ENCODE results near the gene MYOD1.

The MYOD1 gene

DNA sequence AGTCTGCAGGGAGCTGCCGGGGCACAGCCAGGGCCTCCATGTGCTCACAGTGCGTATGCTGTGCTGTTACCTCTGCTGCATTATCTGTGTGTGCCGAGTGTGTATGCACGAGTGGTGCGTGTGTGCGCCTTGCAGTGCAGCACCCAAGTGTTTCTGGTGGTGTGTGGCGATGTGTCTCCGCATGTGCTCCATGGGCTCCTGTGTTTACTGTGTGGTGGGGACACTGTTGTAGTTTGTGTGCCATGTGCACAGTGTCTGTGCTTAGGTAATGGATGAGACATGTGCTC is 46.6 kb downstream of the MYOD1 start:
- Histone ChIP-seq H3K9me3 (ENCODE audit: low read depth, low read length) (no peaks in the 10 kb centered on the region), H3K27ac (no peak overlapping the region), H3K4me3 (no peak overlapping the region), H3K9ac (ENCODE audit: insufficient read length) (no peak overlapping the region), H3K36me3 (ENCODE audit: insufficient read depth, low read length) (no peaks in the 10 kb centered on the region)
- DNase-seq (ENCODE audit: low read depth, low spot score) = no peak
- TF ChIP-seq EZH2 (IDR thresholded peaks at IDR 0.05) = no peak
- TF ChIP-seq FOXP2 (optimal IDR thresholded peaks at IDR 0.05; ENCODE audit: control extremely low read depth, extremely low read length, insufficient read depth) = no peak
- no peak for TF ChIP-seq POLR2AphosphoS5 (IDR thresholded peaks at IDR 0.05; ENCODE audit: borderline replicate concordance, low read depth, low read length)

- no peak for DNase-seq (ENCODE audit: low read depth, low spot score)
- H3K9ac ChIP-seq (ENCODE audit: insufficient read length) = no peak overlapping the region
- no peaks in the 10 kb centered on the region for H3K36me3 ChIP-seq (ENCODE audit: insufficient read depth, low read length)
- no peak overlapping the region for H3K4me3 ChIP-seq
- no peaks in the 10 kb centered on the region for H3K9me3 ChIP-seq (ENCODE audit: low read depth, low read length)
- no peak overlapping the region for H3K27ac ChIP-seq
- no peak for TF ChIP-seq EZH2 (IDR thresholded peaks at IDR 0.05)
These were observed 47.2 kb downstream of the MYOD1 start for GRCh38 chr11:17766590-17766989.

DNA sequence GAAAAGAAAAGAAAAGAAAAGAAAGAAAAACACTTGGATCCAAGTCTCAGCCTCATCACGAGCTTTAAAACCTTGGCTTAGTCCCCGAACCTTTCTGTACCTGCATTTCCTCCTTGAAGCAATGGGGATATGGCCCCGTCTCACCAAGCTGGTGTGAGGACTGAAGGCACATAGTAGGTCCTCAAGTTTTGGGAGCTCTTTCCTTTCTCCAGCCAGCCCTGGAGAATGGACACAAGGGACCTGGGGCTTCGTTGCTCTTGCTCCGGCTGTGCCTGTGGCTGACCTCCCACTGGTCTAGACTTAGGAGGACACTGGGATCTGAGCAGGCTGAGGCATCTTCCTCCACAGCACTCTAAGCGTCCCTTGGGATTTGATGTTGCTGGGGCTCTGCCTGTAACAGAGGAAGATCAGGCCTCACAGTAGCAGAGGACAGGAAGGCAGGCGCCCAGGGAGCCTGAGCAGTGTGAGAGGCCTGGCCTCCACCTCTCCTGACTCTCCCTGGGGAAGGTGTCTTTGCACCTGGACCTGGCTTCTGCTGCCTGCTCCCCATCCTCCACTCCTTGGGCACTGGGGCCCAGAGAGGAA is 48.0 kb downstream of the MYOD1 start:
- no peak for DNase-seq (ENCODE audit: low read depth, low spot score)
- Histone ChIP-seq H3K27ac (no peak overlapping the region), H3K9me3 (ENCODE audit: low read depth, low read length) (no peaks in the 10 kb centered on the region), H3K9ac (ENCODE audit: insufficient read length) (no peak overlapping the region), H3K4me3 (no peak overlapping the region), H3K36me3 (ENCODE audit: insufficient read depth, low read length) (no peaks in the 10 kb centered on the region)
- no peak for TF ChIP-seq FOXP2 (optimal IDR thresholded peaks at IDR 0.05; ENCODE audit: control extremely low read depth, extremely low read length, insufficient read depth)
- no peak for TF ChIP-seq EZH2 (IDR thresholded peaks at IDR 0.05)
- TF ChIP-seq POLR2AphosphoS5 (IDR thresholded peaks at IDR 0.05; ENCODE audit: borderline replicate concordance, low read depth, low read length) = no peak

DNA sequence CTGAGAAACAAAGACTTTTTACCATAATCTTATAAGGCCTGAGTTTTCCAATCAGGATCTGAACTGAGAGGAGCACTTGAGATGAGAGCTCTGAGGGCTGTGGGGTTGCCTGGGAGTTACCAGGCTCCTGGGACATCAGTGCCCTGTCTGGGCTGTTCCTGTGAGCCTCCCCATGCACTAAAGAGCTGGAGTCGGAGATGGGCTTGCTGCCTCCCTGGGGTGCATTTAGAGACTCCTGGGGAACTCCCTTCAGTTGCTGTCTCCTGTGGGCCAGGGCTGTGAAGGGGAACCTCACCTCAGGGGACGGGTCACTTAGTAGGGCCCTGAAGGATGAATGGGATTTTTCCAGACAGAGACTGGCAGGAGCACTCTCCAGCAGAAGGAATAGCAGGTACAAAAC is 48.5 kb downstream of the MYOD1 start:
- Histone ChIP-seq H3K9me3 (ENCODE audit: low read depth, low read length) (no peaks in the 10 kb centered on the region), H3K4me3 (no peak overlapping the region), H3K27ac (no peak overlapping the region), H3K36me3 (ENCODE audit: insufficient read depth, low read length) (no peaks in the 10 kb centered on the region), H3K9ac (ENCODE audit: insufficient read length) (no peak overlapping the region)
- DNase-seq (ENCODE audit: low read depth, low spot score) = no peak
- no peak for TF ChIP-seq POLR2AphosphoS5 (IDR thresholded peaks at IDR 0.05; ENCODE audit: borderline replicate concordance, low read depth, low read length)
- no peak for TF ChIP-seq FOXP2 (optimal IDR thresholded peaks at IDR 0.05; ENCODE audit: control extremely low read depth, extremely low read length, insufficient read depth)
- no peak for TF ChIP-seq EZH2 (IDR thresholded peaks at IDR 0.05)

DNA sequence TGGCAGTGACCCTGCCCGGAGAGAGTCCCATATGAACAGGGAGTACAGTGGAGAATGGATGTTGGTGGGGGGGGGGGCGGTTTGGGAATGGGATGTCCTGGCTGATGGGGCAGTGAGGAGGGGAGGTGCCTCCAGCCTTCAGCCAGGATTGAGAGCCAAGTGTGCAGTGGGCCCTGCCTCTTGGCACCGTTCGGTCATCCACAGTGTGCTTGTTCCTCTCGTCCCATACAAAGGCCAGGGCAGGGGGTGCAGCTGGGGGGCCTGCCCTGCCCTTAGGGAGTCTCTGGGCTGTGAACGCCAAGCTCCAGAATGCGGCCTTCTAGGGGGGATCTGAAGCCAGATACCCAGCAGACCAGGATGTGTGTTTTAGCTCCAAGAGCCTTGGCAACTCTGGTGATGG is 49.2 kb downstream of the MYOD1 start:
- Histone ChIP-seq H3K9me3 (ENCODE audit: low read depth, low read length) (no peaks in the 10 kb centered on the region), H3K4me3 (no peak overlapping the region), H3K9ac (ENCODE audit: insufficient read length) (no peak overlapping the region), H3K27ac (no peak overlapping the region), H3K36me3 (ENCODE audit: insufficient read depth, low read length) (no peaks in the 10 kb centered on the region)
- TF ChIP-seq EZH2 (IDR thresholded peaks at IDR 0.05) = no peak
- no peak for TF ChIP-seq POLR2AphosphoS5 (IDR thresholded peaks at IDR 0.05; ENCODE audit: borderline replicate concordance, low read depth, low read length)
- TF ChIP-seq FOXP2 (optimal IDR thresholded peaks at IDR 0.05; ENCODE audit: control extremely low read depth, extremely low read length, insufficient read depth) = no peak
- DNase-seq (ENCODE audit: low read depth, low spot score) = no peak

DNA sequence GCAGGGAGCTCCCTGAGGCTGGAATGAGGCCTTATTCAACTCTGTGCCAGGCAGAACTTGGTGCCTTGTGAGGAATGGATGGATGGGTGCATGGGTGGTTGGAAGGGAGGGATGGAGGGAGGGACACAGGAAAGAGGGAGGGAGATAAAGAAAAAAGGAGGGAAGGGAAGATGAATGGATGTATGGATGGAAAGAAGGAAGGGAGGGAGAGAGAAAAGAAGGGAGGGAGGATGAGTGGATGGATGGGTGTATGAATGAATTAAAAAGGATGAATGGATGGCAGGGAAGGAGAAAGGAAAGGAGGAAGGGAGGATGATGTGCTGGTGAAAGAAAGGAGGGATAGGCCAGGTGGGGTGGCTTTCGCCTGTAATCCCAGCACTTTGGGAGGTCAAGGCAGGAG is 49.8 kb downstream of the MYOD1 start:
- no peak overlapping the region for H3K4me3 ChIP-seq
- no peak for TF ChIP-seq FOXP2 (optimal IDR thresholded peaks at IDR 0.05; ENCODE audit: control extremely low read depth, extremely low read length, insufficient read depth)
- TF ChIP-seq EZH2 (IDR thresholded peaks at IDR 0.05) = no peak
- no peak for TF ChIP-seq POLR2AphosphoS5 (IDR thresholded peaks at IDR 0.05; ENCODE audit: borderline replicate concordance, low read depth, low read length)
- no peak overlapping the region for H3K9ac ChIP-seq (ENCODE audit: insufficient read length)
- no peaks in the 10 kb centered on the region for H3K36me3 ChIP-seq (ENCODE audit: insufficient read depth, low read length)
- DNase-seq (ENCODE audit: low read depth, low spot score) = no peak
- H3K9me3 ChIP-seq (ENCODE audit: low read depth, low read length) = no peaks in the 10 kb centered on the region
- no peak overlapping the region for H3K27ac ChIP-seq

GRCh38 chr11:17770048-17770652 is 50.8 kb downstream of the MYOD1 start:
- no peaks in the 10 kb centered on the region for H3K36me3 ChIP-seq (ENCODE audit: insufficient read depth, low read length)
- no peak for TF ChIP-seq POLR2AphosphoS5 (IDR thresholded peaks at IDR 0.05; ENCODE audit: borderline replicate concordance, low read depth, low read length)
- no peak for TF ChIP-seq EZH2 (IDR thresholded peaks at IDR 0.05)
- no peak for TF ChIP-seq FOXP2 (optimal IDR thresholded peaks at IDR 0.05; ENCODE audit: control extremely low read depth, extremely low read length, insufficient read depth)
- DNase-seq (ENCODE audit: low read depth, low spot score) = no peak
- H3K4me3 ChIP-seq = no peak overlapping the region
- no peaks in the 10 kb centered on the region for H3K9me3 ChIP-seq (ENCODE audit: low read depth, low read length)
- no peak overlapping the region for H3K9ac ChIP-seq (ENCODE audit: insufficient read length)
- no peak overlapping the region for H3K27ac ChIP-seq

GRCh38 chr11:17770917-17771316 is 51.5 kb downstream of the MYOD1 start:
- no peak for DNase-seq (ENCODE audit: low read depth, low spot score)
- no peak overlapping the region for H3K9ac ChIP-seq (ENCODE audit: insufficient read length)
- TF ChIP-seq EZH2 (IDR thresholded peaks at IDR 0.05) (no peak), POLR2AphosphoS5 (IDR thresholded peaks at IDR 0.05; ENCODE audit: borderline replicate concordance, low read depth, low read length) (no peak), FOXP2 (optimal IDR thresholded peaks at IDR 0.05; ENCODE audit: control extremely low read depth, extremely low read length, insufficient read depth) (no peak)
- no peak overlapping the region for H3K4me3 ChIP-seq
- H3K9me3 ChIP-seq (ENCODE audit: low read depth, low read length) = no peaks in the 10 kb centered on the region
- H3K36me3 ChIP-seq (ENCODE audit: insufficient read depth, low read length) = no peaks in the 10 kb centered on the region
- no peak overlapping the region for H3K27ac ChIP-seq

- TF ChIP-seq EZH2 (IDR thresholded peaks at IDR 0.05) (no peak), FOXP2 (optimal IDR thresholded peaks at IDR 0.05; ENCODE audit: control extremely low read depth, extremely low read length, insufficient read depth) (no peak), POLR2AphosphoS5 (IDR thresholded peaks at IDR 0.05; ENCODE audit: borderline replicate concordance, low read depth, low read length) (no peak)
- H3K4me3 ChIP-seq = no peak overlapping the region
- no peaks in the 10 kb centered on the region for H3K9me3 ChIP-seq (ENCODE audit: low read depth, low read length)
- no peak overlapping the region for H3K9ac ChIP-seq (ENCODE audit: insufficient read length)
- no peak overlapping the region for H3K27ac ChIP-seq
- no peaks in the 10 kb centered on the region for H3K36me3 ChIP-seq (ENCODE audit: insufficient read depth, low read length)
- DNase-seq (ENCODE audit: low read depth, low spot score) = no peak
These were observed 52.0 kb downstream of the MYOD1 start for GRCh38 chr11:17771415-17771814.

Measured in SK-N-MC (cell line).